ENCODE data around the gene RNF141. TPM values are rescaled to one million over a fixed set of nuclear protein-coding genes. Genes with fewer than 3 reads are reported as not detected.

RNF141 gene
- total RNA-seq, 1 experiment from 2014 or later = 31.7 TPM

DNA sequence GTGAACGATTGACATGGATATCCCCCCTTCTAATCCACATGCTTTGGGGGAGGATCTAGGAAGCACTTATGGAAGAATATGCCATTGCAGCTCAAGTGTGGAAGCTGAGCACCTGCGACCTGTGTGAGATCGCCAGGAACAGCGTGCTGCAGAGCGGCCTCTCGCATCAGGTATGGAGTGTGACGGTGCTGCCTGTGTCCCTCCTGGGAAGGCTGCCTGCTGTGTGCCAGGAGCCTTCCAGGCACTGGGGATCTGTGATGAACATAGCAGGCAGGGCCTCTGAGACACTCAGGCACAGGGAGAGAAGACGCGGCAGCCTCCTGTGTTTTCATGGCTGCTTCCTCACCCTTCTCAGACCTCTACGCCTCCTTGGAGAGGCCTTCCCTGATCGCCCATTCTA lies 36.5 kb downstream of the RNF141 start:
- in situ Hi-C loops (cut with HindIII; ENCODE audit: low pct_unique_long_range_greater_than_20kb, low sequenced_read_pairs) = no loop called here
- no peak for DNase-seq (ENCODE audit: low read depth, low spot score)

DNA sequence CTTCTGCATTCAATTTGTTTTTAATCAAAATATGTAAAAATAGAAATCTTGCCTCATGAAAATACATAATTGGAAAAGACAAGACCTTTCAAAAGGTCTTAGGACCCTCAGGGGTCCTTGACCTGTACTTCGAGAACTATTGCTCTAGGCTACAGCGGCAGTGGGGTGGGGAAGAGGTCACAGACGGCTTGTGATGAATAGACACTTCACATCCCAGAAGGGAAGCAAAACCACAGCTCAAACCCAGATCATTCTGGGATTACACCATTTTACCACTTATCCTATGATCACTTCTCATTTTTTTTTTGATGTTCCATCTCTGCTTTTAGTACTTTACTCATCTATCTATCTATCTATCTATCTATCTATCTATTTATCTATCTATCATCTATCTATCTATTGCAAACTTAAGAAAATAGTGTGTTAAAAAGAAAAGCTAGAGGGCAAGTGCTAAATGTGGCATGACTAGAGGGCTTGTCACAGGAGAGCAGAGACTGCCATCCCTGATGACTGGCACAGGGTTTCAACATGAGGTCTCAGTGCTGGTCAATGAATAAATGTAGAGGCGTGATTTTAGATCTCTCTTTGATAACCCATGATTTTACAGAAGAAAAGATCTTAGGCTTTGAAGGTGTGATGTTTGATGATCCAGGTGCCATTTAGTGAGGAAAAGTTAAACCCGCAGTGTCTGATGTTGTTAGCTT lies 37.1 kb downstream of the RNF141 start:
- DNase-seq (ENCODE audit: low read depth, low spot score) = peak; percentile 52
- in situ Hi-C loops (cut with HindIII; ENCODE audit: low pct_unique_long_range_greater_than_20kb, low sequenced_read_pairs) = no loop called here

DNA sequence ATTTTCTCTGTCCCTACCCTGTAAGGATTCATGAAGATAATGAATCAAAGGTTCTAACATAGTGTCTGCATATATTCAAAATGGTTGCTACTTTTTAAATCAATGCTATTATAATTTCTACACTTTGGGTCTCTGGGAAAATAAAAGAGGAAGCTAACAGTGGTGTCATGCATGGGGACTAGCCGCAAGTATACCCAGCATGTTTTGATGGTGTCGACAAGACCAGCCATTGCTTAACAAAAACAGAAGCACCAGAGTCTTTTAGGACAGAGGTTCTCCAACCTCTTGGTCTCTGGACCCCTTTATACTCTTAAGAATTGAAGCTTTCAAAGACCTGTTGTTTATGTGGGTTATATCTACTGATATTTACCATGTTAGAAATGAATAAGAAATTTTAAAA lies 37.8 kb downstream of the RNF141 start:
- in situ Hi-C loops (cut with HindIII; ENCODE audit: low pct_unique_long_range_greater_than_20kb, low sequenced_read_pairs) = no loop called here
- DNase-seq (ENCODE audit: low read depth, low spot score) = no peak

DNA sequence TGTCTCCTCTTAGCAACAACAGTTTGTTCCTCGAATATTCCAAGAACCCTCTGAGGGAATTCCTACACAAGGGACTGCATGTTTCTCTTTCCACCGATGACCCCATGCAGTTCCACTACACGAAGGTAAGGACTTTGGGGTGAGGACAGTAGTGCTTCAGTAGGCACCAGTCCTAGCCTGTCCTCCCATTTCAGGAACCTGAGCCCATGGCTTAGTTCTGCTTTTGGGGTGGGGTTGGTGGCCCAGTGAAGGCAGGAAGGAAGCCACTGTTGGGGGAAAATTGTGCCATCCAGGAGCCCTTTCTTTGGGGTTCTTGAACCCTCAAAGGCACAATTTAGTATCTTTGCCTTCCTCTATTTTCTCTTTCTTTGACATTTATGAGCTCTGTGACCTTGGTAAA lies 38.2 kb downstream of the RNF141 start:
- DNase-seq (ENCODE audit: low read depth, low spot score) = no peak
- in situ Hi-C loops (cut with HindIII; ENCODE audit: low pct_unique_long_range_greater_than_20kb, low sequenced_read_pairs) = no loop called here

DNA sequence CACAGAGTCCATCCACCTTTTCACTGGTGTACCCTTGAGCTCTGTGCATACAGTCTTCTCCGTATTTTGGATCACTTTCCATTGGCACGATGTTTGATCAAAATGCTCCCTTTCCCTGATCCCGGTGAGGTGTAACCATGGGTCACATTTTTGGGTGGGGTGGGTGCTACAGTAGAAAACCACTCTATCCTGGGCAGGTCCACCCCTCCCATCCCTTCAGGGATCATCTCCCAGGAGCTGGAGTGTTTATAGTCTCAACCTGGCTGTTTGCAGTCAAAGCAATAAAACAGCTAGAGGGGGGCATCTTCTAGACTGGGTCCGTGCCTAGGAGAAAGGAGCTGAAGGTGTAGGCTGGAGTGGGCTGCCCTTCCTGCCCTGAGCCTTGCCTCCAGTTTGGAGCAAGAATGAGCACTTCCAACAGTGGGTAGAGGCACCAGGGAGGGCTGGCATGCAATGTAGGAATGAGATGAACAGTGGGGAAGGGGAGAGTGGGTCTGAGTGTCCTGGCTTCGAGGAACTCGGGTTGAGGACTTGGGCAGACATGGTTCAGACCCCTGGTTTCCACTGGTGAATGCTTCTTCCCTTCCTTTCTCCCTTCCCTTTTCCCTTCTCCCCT lies 38.8 kb downstream of the RNF141 start:
- DNase-seq (ENCODE audit: low read depth, low spot score) = no peak
- in situ Hi-C loops (cut with HindIII; ENCODE audit: low pct_unique_long_range_greater_than_20kb, low sequenced_read_pairs) = no loop called here

DNA sequence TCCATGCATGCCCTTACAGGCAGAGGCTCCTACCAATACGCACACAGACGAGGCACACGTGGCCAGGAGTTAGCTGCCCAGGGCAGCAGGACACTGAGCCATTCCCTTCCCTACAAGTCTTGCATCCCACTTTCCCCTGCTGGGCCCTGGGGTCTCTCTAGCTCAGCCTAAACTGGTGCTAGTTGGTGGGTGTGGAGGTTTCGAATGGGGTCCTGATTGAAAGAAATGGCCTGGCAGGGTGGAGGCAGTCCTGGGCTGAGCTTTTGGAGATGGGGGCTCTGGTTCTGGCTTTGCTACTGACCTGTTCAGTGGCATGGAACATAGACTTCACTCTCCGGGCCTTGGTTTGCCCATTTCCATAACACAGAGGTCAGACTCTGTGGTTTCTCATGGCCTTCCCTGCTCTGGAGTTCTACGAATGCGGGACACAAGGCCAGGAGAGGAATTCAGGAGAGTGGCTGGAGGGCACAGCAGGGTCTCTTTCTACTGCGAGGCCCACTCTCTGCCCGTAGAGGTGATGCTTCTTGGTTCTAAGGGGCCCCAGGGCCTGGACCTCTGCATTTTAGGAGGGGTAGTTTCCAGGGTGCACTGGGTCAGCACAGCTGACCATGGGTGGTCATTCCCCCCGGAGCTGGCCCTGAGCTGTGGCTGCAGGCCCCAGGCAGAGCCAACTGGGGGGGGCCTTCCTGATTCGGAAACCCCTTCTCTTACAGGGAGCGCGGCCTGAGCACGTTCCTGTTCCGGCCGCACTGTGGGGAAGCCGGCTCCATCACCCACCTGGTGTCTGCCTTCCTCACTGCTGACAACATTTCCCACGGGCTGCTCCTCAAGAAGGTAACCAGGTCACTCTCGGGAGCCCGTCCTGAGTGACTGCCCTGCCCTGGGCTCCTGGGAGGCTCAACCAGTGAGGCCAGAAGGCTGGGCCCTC lies 40.0 kb downstream of the RNF141 start:
- DNase-seq (ENCODE audit: low read depth, low spot score) = no peak
- in situ Hi-C loops (cut with HindIII; ENCODE audit: low pct_unique_long_range_greater_than_20kb, low sequenced_read_pairs) = no loop called here

DNA sequence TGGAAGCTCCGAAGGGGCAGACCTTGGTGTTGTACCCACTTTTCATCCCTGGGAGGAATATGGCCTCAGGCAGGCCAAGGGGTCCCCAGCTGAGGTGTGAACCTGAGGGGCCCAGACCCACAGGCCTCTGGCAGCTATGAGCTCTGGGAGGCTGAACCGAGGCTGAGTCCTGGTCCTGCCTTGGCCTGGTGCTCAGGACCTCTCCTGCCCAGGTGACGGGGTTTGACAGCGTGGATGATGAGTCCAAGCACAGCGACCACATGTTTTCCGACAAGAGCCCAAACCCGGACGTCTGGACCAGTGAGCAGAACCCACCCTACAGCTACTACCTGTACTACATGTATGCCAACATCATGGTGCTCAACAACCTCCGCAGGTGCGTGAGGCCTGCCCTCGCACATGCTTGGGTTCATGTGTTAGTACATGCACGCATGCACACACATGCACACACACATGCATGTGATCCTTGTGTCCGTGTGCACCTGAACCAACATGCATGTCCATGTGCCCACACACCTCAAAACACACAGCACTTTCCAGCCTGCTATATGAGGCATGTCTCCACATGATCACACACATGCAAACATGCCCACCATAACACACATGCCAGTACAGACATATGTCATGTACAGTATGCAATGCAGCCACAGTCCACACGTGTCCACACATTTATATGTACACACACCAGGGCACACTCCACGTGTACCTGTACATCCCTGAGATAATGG lies 40.9 kb downstream of the RNF141 start:
- in situ Hi-C loops (cut with HindIII; ENCODE audit: low pct_unique_long_range_greater_than_20kb, low sequenced_read_pairs) = no loop called here
- DNase-seq (ENCODE audit: low read depth, low spot score) = no peak

DNA sequence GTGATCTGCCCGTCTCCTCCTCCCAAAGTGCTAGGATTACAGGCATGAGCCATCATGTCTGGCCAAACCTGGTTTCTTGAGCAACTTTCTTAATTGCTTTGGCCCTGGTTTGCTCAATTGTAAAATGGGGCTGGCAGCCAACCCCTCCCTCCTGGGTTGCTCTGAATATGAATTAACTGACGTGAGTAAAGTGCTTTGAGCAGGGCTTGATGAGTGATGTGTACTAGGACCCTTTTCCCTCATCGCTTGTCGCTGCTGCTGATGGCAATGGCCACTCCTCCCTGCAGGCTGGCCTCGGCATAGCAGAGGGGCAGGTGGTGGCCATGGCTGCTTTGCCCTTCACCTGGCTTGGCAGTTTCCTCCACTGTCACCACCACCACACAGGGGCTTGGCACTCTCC lies 41.5 kb downstream of the RNF141 start:
- in situ Hi-C loops (cut with HindIII; ENCODE audit: low pct_unique_long_range_greater_than_20kb, low sequenced_read_pairs) = no loop called here
- no peak for DNase-seq (ENCODE audit: low read depth, low spot score)

DNA sequence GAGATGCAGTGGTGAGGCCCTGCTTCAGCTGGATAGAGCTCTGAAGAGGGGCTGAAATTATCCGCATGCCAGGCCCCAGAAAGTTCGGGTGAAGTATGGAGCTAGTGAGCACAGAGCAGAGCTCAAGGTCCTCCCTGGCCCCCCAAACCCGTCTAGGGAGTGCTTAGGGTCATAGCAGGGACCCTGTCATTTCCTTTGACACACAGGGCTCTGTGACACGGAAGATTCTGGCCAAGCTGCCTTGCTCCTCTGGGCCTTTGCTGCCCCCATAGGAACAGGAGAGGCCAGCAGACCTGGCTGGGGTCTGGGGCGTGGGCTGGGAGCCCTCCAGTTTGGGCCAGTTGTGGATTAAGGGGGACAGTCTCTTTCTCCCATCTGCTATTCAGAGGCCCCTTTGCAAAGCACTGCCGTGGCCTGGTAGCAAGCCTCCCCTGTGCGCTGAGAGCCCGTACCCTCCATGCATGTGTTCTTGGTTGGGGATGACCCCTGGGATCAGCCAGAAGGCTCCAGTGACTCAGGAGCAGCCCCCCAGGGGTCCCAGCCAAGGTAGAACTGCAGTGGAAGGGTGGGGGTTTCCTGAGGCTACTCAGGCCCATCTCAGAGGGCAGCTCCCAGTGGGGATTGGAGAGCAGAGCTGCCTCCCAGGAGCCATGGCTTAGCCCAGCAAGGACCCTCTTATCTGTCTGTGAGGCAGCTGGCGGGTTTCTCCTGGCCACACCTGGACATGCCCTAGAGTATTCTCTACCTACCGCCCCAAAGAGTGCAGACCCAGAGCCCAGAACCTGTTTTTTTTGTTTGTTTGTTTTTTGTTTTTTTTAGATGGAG lies 42.3 kb downstream of the RNF141 start:
- in situ Hi-C loops (cut with HindIII; ENCODE audit: low pct_unique_long_range_greater_than_20kb, low sequenced_read_pairs) = no loop called here
- DNase-seq (ENCODE audit: low read depth, low spot score) = no peak

DNA sequence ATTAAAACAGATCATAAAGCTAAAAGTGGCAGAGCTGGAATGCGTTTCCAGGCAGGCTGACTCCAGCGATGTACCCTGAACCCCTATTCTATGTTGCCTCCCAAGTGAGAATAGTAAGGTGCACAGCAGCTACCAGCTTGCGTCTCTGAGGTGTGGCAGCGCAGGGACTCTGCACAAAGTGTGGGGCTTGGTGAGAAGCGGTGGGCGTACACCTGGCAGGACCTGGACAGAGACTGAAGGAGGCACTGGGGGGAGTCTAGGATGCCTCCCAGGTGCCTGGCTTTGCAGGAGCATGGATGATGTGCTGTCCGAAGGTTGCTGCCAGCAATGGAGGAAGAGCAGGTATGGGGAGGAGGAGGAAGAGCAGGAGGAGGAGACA lies 43.0 kb downstream of the RNF141 start:
- in situ Hi-C loops (cut with HindIII; ENCODE audit: low pct_unique_long_range_greater_than_20kb, low sequenced_read_pairs) = no loop called here

DNA sequence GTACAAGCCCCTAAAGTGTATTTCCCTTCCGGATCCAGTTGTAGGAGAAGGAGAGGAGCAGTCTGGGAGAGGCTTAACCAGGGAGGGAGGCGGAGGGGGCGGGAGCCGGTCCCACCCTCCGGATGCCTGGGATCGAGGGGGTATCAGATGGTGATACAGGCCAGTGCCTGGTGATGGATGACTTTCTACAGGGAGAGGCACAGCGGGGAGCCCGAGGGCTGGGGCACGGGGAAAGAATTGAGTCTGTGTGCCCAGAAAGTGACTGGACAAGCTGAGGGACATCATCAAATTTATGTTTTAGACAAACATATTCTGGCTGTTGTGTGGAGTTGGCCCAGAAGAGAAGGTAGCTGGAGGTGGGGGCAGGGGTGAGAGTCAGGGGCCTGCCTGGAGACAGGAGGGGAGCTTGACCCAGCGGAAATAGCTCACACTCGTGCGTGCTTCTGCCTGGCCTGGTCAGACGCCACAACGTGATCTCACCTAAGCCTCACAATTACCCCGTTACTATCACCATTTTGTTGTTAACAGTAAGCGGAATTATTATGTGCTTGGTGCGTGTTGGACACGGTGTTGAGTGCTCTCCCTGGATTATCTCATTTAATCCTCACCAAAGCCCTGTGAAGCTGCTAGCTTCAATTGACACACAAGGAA lies 43.5 kb downstream of the RNF141 start:
- in situ Hi-C loops (cut with HindIII; ENCODE audit: low pct_unique_long_range_greater_than_20kb, low sequenced_read_pairs) = no loop called here
- DNase-seq (ENCODE audit: low read depth, low spot score) = no peak

More for the DNA sequence above, 43.0 kb downstream of the RNF141 start:
- DNase-seq (ENCODE audit: low read depth, low spot score) = no peak

DNA sequence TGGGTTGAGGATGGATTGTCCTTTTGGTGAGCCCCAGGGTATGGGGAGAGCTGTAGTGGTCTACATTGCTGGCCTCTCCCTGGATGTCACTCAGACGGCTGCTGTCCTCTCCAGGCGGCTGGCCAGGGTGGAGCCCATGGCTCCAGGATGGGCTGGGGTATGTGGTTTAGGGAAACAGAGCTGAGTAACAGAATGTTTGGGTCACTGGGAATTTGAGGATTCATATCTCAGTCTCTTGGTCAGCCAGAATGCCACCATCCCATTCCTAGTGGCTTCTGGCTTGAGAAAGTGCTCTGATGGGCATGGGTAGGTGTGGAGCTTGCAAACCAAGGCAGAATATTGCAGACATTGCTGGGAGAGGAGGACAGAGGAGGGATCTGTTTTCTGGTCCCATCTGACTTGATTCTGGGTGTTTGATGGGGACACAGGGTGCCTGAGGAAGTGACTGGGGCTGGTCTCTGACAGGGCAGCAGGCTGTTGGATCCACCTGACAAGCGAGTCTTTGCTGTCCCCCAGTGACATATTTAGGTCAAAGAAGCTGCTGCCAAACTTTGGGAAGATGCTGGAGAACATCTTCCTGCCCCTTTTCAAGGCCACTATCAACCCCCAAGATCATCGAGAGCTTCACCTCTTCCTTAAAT lies 44.6 kb downstream of the RNF141 start:
- in situ Hi-C loops (cut with HindIII; ENCODE audit: low pct_unique_long_range_greater_than_20kb, low sequenced_read_pairs) = no loop called here
- DNase-seq (ENCODE audit: low read depth, low spot score) = no peak

DNA sequence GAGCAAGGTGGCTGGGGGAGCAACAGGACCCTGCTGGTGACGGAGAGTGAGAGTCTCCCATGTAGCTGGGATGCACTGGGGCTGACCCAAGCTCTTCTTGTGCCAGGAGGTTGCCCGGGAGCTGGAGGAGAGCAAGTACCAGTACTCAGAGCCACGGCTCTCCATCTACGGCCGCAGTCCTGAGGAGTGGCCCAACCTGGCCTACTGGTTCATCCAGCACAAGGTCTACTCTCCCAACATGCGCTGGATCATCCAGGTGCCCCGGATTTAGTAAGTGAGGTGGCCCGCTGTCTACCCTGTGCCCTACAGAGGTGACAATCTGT lies 45.6 kb downstream of the RNF141 start:
- in situ Hi-C loops (cut with HindIII; ENCODE audit: low pct_unique_long_range_greater_than_20kb, low sequenced_read_pairs) = no loop called here
- DNase-seq (ENCODE audit: low read depth, low spot score) = no peak

DNA sequence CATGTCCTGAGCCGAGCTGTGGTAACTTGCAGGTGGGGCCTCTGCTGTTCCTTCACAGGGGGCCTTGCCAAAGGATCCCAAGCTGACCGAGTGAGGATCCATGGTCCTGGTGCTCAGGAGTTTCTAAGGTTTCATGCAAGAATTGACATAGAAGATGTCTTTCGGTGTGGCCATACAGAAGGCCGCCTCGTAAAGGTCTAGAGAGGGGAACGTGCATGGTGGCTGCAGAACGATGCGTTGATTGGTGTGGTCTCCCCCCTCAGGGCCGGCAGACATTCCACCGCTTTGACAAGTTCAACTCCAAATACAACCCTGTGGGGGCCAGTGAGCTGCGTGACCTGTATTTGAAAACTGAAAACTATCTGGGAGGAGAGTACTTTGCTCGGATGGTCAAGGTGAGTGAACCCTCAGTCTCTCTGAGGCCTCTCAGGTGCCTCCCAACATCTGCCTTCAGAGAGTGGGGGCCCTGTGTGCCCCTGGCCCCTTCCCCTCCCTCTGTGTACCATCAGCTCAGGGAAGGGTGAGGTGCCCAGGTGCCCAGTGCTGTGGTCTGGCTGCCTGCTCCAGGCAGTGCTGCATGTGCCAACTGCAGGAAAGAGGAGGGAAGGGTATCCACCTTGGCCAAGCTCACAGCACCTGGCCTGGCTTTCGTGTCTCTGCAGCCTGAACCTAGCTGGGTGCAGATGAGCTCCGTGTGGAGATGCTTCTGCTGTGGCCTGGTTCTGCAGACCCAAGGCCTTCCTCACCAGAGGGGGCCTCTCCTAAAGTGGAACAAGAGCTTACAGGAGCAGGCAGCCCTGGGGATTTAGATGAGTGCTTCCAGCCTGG lies 46.1 kb downstream of the RNF141 start:
- in situ Hi-C loops (cut with HindIII; ENCODE audit: low pct_unique_long_range_greater_than_20kb, low sequenced_read_pairs) = no loop called here
- DNase-seq (ENCODE audit: low read depth, low spot score) = no peak

DNA sequence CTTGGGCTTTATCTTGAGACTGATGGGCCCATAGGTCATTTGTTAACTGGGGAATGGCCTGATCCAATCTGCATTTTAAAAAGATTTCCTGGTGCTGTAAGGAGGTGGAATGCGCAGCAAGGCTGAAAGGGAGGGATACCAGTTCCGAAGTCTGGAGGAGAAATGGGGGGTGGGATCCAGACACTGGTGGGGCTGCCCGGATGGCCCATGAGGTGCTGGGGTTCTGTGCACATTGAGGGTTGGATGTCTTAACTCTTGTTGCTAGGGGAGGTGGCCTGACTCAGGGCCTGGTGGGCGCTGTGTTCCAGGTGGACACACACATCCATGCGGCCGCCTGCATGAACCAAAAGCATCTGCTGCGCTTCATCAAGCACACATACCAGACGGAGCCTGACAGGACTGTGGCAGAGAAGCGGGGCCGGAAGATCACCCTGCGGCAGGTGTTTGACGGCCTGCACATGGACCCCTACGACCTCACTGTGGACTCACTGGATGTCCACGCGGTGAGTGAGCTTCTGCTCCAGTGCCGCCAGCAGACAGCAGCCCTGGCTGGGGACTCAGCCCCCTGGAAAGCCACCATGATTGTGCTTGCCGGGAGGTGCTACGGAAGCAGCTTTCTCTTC lies 47.8 kb downstream of the RNF141 start:
- in situ Hi-C loops (cut with HindIII; ENCODE audit: low pct_unique_long_range_greater_than_20kb, low sequenced_read_pairs) = no loop called here

More for the DNA sequence above, 47.8 kb downstream of the RNF141 start:
- no peak for DNase-seq (ENCODE audit: low read depth, low spot score)
